GM04503 (cell line): ENCODE results near the gene SYT9.

Source experiments
- DNase-seq: peaks from one replicate; pipeline ENCODE4 v3.0.0-alpha.2; 2012; ENCODE audit warnings: low read depth

Gene SYT9

GRCh38 chr11:7347611-7348431 is 96.1 kb downstream of the SYT9 start:
- no peak for DNase-seq

DNA sequence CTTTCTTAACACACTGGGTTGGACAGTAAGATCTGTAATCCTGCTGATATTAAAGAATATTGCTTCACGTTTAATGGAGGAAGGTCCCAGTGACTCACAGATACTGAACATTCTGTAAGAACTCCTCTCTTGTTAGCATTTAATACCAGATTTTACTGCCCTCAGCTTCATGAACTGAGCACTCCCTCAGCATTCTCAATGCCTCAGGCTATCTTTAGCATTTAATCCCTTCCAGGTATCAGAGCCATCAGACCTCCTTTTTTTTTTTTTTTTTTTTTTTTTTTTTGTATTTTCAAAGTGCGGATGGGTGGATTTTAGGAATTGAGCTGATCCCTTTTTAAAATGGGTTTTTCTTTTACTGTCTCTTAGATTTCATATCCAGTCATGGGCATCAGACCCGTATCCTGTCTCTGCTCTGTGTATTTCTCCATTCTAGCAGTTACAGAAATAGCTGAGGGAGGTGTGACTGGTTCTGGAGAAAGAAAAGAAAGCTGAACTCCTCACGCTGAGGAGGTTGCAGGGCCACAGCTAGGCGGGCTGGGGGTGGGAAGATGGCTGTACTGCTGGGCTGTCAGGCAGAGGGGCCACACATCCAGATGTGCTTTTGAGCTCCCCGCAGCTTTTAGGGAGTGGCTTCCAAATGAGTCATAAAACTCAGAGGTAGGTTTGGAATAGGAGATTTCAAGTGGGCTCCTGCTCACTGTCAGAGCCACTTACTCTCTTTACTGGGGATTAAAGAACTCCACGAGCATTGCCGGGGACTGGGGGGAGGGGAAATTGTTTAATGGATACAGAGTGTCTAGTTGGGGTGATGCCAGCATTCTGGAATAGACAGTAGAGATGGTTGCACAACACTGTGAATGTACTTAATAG is 97.0 kb downstream of the SYT9 start:
- no peak for DNase-seq

DNA sequence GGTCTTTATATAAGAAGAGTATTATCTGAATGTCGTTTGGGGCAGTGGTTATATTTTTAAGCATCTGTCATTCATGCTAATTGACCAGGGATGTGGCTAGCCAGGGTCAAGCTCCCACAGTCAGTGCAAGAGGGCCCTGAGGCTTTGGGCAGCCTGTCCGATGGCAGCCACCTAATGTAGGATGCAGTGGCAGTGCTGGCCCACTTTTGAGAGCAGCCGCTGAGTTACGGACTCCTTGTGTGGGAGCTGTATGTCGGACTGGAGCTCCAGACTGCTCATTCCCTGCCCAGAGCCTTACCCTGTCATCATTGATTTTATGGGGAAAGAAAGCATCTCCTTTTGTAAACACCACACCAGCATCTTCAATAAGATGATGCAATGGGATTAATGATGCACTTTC is 99.5 kb downstream of the SYT9 start:
- no peak for DNase-seq

DNA sequence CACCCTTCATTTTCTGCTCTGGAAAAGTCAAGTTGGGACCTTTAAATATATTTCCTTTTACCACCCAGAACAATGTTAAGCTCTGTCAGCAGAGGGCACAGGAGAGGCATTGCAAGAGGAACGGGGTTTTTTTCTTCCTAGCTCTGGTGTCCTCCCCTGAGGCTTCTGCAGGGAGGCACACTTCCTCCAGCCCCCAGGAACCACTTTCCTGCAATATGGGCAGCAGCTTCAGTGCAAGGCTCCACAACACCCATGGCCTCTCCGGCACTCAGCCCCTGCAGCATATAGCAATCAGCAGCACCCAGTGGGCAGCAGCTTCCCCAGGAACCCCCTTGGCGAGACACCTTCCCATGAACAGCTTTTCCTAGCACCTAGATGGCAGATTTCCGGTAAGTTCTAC is 101.4 kb downstream of the SYT9 start:
- DNase-seq, result no peak

DNA sequence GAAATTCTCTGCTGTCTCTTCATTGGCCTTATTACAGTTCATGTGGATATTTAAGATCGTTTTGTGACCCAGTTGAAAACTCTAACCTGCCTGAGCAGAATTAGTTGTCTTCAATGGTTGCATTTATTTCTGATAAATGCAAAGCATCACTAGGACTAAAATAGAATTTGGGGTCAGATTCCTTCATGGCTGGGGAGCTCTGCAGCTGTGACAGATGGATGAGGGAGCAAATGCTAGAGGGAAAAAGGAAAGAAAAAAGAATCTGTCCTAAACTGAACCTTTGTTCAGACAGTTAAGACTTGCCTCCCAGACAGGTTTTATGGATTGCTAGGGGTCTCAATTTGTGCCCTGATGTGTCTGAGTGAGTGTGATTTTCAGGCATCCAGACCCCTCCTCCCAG is 113.0 kb downstream of the SYT9 start:
- no peak for DNase-seq

- no peak for DNase-seq
Observed at GRCh38 chr11:7367803-7368202, 116.1 kb downstream of the SYT9 start.

GRCh38 chr11:7376386-7376785 is 124.7 kb downstream of the SYT9 start:
- no peak for DNase-seq

GRCh38 chr11:7381937-7382336 is 130.2 kb downstream of the SYT9 start:
- DNase-seq, result no peak

GRCh38 chr11:7383406-7383805 is 131.7 kb downstream of the SYT9 start:
- DNase-seq, result no peak

DNA sequence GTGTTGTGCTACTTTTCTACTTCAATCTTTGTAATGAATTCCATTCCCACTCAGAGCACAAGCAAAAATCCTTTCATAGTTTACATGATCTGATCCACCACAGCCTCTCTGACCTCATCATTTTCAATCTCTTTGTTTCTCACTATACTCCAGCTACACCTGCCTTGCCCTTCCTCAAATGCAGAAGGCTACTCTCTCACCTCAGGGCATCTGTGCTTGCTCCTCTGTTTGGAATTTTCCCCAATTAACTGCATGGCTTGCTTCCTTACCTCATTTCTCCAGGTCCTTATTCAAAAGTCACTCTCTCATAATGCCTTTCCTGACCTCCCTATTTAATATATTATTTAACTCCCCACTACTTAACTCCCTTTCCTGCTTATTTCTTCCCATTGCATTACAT is 133.0 kb downstream of the SYT9 start:
- no peak for DNase-seq

DNA sequence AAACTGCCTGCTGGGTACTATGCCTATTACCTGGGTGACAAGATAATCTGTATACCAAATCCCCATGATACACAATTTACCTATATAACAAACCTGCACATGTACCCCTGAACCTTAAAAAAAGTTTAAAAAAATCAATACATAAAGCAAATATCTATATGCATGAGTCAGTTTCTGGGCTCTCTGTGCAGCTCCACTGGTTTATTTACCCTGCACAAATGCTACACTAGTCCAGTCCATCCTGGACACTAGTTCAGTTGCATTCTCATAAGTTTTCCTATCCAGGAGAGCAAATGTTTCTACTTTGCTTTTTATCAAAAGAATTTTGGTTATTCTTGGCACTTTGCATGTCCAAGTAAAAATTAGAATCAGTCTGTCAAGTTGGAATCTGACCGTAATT is 133.8 kb downstream of the SYT9 start:
- no peak for DNase-seq

DNA sequence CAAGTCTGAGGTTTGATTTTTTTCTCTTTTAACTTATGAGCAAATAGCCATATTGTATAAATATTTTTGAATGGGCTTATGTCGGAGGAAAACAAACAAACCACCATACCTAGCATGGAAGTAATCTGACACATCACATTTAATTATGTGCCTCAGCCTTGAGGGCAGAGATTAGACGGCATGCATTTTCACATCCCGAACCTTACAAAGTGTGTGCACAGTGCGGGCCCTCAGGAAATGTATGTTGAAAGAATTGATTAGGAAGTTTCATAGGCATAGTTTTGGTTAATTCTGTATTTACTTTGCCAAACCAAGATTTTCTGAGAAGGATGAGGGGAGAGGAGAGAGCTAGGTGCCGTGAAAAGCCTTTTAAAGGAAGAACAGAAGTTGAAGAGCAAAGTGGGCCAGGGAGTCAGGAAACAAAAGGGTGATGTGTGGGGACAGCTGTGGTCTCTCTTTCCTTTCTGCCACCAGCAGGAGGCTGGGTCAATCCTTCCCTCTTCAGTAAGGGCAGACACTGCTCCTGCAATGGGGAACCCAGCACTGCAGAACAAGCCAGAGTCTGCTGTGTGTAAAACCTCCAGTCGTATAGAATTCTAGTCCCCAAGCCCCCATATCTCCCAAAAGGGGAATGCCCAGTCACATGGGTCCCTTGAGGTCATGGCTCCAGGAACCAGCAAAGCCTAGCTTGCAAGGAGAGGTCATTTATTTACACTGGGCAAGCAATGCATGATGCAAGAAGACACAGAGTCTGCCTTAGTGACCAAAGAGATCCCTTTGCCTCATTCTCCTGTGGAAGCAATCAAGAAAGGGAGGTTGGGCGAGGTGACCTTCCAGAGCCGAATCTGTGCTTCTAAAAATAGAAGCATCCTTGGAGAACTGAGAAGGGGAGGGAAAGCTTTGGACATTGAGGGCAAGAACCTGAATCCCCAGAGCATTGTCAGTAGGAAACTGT is 162.5 kb downstream of the SYT9 start:
- no peak for DNase-seq

- no peak for DNase-seq
Observed at GRCh38 chr11:7414973-7415817, 163.5 kb downstream of the SYT9 start.

DNA sequence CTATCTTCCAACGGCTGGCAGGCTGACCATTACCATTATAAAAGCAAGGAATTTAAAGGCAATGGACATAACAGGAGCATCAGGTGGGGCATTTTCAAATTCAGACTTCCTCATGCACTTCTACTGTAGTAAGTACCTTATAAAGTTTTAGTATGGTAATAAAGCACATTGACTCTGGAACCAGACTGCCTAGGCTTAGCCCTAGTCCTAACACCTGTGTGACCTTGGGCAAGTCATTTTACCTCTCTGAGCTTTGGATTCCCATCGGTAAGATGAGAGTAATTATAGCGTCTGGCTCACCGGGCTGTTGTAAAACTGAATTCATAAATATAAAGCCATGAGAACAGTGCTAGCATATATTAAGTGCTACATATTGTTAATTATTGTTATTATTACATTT is 164.4 kb downstream of the SYT9 start:
- DNase-seq, result no peak

GRCh38 chr11:7417328-7417727 is 165.6 kb downstream of the SYT9 start:
- no peak for DNase-seq

- DNase-seq, result no peak
Observed at GRCh38 chr11:7418061-7418460, 166.4 kb downstream of the SYT9 start.

- no peak for DNase-seq
Observed at GRCh38 chr11:7418906-7419305, 167.2 kb downstream of the SYT9 start.

DNA sequence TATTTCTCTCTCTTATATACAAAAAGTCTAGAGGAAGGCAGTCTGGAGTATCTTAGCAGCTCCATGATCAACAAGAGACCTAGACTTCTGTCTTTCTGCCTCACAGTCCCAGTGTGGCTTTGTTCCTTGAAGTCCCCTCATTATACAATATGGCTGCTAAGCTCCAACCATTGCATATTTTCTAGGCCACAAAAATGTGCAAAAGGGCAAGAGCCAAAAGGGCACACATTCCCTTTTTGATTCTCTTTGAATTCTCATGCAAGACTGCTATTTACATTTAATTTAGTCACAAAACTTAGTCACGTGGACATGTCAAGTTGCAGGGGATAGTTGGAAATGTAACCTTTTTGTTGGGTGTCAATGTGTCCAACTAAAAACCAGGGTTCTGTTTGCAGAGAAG is 169.4 kb downstream of the SYT9 start:
- DNase-seq, result no peak

GRCh38 chr11:7422544-7423331 is 171.0 kb downstream of the SYT9 start:
- DNase-seq, result no peak

- DNase-seq, result no peak
Observed at GRCh38 chr11:7423946-7424345, 172.2 kb downstream of the SYT9 start.
